Fibroblast of skin of back (primary cell): ENCODE data around the gene RFX2.
A peak's percentile ranks its signal among the peaks of the same experiment; 100 is the strongest.
"Not testable (repeated sequence)": the region's sequence is repeated elsewhere in the genome, so short reads cannot be mapped to it uniquely, and the experiment has no call there.

Source experiments
- DNase-seq: peaks from one replicate; pipeline ENCODE4 v3.0.0-alpha.2; 2013

Gene RFX2

DNA sequence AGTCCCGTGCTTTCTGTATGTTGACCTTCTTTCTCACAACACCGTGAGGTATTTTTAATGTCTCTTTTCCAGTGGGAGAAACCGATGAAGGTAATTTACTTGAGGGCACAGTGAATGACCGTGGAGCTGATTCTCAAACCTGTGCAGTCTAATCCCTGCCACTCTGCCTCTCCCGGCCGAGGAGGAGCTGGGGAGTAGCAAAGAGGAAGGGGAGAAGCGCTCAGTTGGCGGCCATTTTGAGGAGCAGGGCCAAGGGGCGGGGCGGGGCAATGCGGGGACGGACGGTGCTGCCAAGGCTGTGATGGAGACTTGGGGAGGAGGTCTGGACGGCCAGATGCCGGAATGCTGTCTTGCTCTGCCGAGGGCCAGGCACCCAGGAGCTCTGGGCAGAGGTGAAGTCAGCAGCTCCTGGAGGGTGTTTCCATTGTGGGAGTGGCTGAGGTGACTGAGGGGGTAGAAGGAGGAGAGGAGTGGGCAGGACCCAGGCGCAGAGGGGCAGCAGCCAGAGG lies 120.0 kb downstream of the RFX2 start:
- DNase-seq = no peak

- no peak for DNase-seq
Measured at GRCh38 chr19:5989388-5990074, 120.8 kb downstream of the RFX2 start.

GRCh38 chr19:5988517-5989387 lies 121.5 kb downstream of the RFX2 start:
- no peak for DNase-seq

GRCh38 chr19:5987077-5987818 lies 123.1 kb downstream of the RFX2 start:
- peak; percentile 67 for DNase-seq

DNA sequence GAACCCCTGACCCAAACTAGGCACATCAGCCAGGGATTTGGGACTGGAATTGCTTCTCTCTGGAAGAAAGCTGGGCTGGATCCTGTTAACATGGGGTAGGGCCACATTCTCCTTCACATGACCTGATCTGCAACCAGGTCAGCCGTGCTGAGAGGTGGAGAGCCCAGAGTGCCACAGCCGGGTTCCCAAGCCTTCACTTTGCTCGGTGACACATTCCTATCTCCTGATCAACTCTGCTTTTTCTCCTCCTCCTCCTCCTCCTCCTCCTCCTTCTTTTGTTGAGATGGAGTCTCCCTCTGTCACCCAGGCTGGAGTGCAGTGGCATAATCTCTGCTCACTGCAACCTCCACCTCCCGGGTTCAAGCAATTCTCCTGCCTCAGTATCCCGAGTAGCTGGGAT lies 124.5 kb downstream of the RFX2 start:
- DNase-seq = not testable (repeated sequence)

DNA sequence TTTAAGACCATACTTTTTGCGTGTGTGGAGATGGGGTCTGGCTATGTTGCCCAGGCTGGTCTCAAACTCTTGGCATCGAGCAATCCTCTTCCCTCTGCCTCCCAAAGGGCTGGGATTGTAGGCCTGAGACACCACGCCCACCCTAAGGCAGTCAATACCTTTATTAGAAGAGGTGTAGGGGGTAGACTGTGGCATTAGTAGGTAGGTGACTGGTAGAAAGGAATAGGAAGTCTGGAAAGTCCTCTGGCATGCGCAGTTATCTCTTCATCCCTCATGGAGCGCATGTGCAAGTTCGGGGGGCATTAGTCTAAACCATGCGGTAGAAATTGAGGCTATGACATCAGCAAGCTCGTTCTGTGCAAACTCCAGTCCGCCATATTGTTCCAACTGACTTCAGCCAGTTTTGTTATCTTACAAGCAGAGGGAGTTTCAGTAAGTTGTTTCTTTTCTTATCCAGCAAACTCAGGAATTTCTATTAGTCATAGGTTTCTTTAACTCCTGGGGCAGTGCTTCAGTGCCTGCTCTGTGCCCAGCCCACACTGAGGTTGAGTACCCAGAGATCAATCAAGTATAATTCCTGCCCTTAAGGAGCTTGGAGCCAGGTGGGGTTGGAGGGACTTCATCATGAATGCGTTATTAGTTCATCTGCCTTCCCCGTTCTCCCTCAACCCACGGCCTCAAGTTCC lies 125.1 kb downstream of the RFX2 start:
- peak; percentile 62 for DNase-seq

DNA sequence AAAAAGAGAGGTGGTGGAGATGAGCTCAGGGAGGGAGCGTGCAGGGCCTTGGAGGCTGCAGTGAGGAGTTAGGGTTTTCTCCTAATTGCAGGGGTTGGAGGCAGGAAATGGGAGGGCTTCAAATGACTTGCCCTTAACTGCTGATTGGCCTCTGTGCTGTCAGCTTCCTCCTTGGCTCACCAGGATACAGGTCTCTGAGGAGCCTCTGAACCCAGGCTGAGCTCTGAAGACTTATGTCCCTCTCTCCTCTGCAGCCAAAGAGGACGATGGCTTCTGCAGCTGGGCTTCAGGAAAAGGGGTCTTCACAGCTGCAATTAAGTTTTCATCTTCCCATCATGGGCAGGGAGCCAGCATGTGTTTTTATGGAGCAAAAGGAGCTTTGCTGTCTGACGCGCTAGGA lies 125.7 kb downstream of the RFX2 start:
- no peak for DNase-seq

DNA sequence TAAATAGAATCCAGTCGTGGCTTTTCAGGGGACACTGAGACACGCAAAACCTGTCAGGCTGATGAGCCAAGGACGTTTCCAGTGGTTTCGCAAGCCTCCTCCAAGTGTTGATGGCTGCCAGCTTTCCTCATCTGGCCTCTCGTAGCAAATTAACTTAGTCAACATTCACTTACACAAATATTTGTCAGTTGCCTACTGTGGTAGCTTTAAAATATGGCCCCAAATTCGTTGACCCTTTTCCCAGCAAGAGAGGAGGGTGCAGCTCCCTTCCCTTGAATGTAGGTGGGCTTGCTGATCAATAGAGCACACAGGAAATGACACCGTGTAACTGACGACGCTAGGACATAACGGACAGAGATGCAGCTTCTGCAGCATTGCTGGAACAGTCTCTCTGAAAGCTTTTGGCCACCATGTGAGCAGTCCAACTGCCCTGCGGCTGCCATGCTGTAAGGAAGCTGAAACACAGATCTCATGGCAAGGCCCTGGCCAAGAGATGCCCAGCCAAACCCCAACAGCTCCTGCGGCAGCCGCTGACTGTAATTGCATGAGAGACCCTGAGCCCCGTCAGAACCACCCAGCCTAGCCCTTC lies 126.8 kb downstream of the RFX2 start:
- DNase-seq = no peak

DNA sequence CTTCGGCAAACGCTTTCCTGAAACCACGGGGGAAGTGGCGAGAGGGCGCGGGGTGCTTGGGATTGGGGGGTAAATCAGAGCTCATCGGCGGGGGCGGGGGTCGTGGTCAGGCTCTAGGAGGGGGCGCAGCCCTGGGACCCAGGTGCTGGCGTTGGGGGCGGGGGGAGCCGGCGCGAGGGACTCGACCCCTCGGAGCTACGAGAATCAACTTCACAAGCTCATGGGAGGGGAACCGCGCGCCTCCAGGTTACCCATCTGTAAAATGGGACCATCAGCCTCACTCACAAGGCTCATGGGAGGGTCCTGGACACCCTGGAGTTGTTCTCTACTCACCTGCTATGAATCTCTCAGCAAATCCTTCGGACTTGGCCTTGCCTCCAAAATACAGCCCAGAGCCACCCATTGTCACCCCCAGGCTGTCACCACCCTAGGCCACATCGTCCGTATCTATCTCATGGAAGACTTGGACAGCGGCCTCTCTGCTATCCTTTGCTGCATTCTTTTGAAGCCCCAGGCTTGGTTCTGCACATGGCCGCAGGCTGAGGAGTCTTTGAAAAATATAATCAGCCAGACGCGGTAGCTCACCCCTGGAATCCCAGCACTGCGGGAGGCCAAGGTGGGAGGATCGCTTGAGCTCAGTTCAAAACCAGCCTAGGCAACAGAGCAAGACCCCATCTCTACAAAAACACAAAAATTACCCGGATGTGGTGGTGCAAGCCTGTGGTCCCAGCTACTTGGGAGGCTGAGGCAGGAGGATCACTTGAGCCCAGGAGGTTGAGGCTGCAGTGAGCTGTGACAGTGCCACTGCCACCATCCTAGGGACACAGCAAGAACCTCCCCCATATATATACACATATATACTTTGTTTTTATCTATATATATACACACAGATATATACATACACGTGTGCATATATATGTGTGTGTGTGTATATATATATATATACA lies 131.4 kb downstream of the RFX2 start:
- DNase-seq = no peak

DNA sequence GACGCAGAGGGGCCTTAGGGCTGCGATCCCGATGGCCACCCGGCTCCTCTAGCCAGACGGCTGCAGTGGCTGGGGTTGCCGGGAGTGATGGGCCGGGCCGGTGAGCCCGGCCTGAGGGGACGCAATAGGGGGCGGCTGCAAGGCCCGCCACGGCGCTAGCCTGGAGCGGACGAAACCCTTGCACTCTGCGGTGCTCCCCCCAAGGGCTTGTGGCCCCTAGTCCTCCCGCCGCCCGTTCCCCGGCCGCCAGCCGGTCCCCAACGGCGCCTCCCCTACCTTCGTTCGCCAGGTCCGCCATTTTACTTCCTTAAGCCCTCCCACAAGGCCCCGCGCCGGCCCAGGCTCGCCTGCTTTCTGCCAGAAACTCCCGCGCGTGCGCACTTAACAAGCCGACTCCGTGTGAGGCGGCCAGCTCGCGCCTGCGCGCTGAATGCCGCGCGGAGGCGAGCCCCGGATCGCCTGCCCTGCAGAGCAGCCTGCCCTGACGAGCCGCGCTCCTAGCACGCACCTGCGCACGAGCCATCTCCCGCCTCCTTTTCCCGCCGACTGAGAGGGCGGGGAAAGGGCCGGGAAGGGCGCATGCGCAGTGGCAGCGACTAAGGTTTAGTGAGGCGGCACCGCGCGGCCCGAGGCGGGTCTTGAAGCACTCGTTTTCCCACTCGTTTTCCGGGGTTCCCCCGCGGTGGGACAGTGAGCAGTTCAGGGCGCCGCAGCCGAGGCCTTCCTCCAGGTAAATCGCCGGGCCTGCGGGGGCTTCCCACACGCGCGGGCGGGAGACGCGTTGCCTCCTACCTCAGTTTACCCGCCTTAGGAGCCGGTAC lies 132.3 kb downstream of the RFX2 start, which contains the start of gene RANBP3:
Gene RANBP3 (minus strand): TSS at position 356 of the 821 bp plus-strand sequence. CDS start 58 bp downstream, at position 298.
- DNase-seq = peak; percentile 98

- no peak for DNase-seq
Measured at GRCh38 chr19:5977222-5977784, 133.0 kb downstream of the RFX2 start.

- no peak for DNase-seq
Measured at GRCh38 chr19:5976768-5977167, 133.5 kb downstream of the RFX2 start.

DNA sequence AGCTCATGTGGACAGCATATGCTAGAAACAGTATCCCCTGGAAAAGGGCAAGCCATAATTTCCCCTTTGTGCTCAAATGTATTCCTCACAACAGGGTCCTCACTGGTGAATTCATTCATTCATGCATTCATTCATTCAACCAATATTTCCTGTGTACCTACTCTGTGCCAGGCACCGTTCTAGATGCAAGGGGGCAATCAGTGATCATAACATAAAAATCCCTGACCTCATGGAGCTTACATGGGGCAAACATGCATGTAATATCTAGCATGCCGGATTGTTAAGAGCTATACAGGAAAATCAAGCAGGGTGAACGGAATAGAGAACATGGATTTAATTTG lies 134.9 kb downstream of the RFX2 start:
- no peak for DNase-seq

DNA sequence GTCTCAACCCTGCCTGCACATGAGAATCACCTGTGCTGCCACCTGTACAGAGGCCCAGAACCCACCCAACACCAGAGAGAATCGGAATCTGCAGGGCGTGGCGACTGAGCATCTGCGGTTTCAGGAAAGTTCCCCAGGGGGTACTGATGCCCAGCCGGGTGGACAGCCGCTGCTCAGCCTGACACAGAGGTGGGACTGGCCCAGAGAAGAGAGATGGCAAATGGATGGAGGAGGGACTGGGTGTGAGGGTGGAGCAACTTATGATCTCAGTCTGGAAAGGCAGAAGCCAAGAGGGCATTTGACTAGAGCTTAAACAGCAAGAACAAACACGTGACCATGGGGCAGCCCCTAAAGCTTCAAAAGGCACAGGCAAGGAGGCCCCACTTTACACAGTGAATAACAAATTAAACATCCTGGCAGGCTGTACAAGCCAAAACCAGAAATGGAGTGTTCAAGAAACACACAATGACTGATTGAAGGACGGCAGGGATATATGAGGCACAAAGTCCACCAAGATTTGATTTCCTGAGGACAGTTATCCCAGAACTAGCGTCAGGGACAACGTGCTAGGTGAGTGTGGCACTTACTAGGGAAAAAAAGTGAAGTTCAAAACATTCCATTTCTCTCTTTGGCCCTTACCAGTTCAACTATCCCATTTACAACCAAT lies 135.4 kb downstream of the RFX2 start:
- no peak for DNase-seq

DNA sequence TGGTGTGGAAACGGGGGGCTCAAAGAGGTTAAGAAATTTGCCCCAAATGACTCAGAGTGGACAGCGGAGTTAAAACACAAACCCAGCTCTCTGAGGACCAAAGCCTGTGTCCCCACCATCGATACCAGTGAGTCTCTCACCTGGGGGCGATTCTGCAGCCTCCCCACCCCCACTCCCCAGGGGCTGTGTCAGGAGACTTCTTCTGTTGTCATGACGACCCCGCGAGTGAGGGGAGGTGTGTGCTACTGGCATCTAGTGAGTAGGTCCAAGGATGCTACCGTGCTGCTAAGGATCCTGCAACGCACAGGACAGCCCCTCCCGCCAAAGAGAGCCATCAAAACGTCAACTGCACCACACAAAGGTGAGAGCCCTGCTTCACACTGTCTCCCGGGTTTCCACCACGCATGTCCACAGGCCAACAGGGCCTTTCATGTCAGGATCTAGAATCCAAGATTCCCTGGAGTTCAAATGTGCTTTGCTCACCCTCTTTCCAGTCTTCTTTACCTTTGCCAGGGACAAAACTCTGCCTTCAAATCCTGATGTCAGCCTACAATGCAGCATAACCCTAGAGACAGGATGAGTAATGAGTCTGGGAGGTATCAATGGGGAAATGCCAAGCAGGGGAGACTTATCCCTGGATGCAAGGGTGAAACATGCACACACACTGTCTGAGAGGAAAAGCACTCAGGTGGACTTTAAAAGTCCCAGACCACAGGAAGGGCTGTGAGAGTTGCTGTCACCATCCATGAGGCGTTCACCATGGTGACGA lies 136.2 kb downstream of the RFX2 start:
- DNase-seq = no peak

GRCh38 chr19:5973376-5973775 lies 136.9 kb downstream of the RFX2 start:
- DNase-seq = no peak

- no peak for DNase-seq
Measured at GRCh38 chr19:5972355-5972731, 138.0 kb downstream of the RFX2 start.

DNA sequence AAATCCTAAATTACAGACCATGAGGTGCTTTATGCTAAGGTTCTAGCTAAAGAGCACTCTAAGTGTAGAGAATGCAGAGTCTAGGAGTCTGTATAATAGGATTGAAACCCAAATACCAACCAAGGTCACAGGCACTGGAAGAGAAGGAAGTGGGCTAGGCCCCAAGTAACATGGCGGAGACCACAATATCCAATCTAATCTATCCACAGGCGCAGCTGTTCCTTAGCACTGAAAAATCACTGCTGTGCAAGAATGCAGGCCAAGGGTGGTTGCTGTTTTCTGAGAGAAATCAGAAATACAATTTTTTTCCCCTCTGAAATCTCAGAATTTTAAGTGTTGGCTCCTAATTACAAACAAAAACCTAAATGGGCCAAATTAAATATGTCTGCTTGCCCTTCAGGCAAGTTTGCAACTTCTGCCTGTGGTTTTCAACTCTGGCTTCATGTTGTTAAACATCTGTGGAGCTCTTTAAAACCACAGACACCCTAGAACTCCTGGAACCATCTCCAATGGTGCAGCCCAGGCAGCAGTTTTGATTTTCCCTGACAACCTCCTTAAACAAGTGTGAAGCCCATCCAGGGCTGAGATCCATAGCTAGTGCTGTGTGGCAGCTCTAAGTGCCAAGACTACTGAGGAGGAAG lies 138.5 kb downstream of the RFX2 start:
- no peak for DNase-seq
